Measurements from ENCODE around the gene TOE1. TPM values are rescaled to one million over a fixed set of nuclear protein-coding genes. Genes with fewer than 3 reads are reported as not detected.

The TOE1 gene
- total and polyA plus RNA-seq, 2 of the 8 experiments (the other 6 are each of a cell fraction or from before 2014, with no cell fraction given), result 15.2 to 25.8 TPM

- Histone ChIP-seq H3K79me1 (ENCODE audit: low read depth, low read length) (no peaks in the 10 kb centered on the region), H4K5ac (ENCODE audit: insufficient read length, low read depth, low read length) (no peak overlapping the region), H3K18ac (ENCODE audit: extremely low read depth, low read length) (no peak overlapping the region), H2BK5ac (ENCODE audit: low read depth, low read length) (no peak overlapping the region), H3K23ac (ENCODE audit: insufficient read length) (no peak overlapping the region), H2BK20ac (ENCODE audit: low read length) (no peak overlapping the region), H3K4ac (replicated peaks; ENCODE audit: insufficient read length, low read depth, low read length) (no peak overlapping the region), H3K9ac (replicated peaks in 1 of 4; ENCODE audit: extremely low read depth in 1 of 4, low read depth in 3 of 4, low read length in 3 of 4) (no peak overlapping the region), H4K91ac (replicated peaks; ENCODE audit: insufficient read length, low read length) (no peak overlapping the region), H3K27me3 (replicated peaks in 1 of 4; ENCODE audit: control insufficient read depth in 3 of 4, extremely low read depth in 1 of 4, insufficient read depth in 3 of 4, low read length in 3 of 4) (no peaks in the 10 kb centered on the region), H3K4me1 (replicated peaks in 1 of 4; ENCODE audit: control insufficient read depth in 3 of 4, insufficient read depth in 4 of 4, low read length in 3 of 4) (no peaks in the 10 kb centered on the region), H3K9me3 (ENCODE audit: insufficient read depth in 2 of 2, low read depth in 1 of 2, low read length in 1 of 2) (no peaks in the 10 kb centered on the region), H3K79me2 (ENCODE audit: control insufficient read depth in 1 of 2, insufficient read depth in 2 of 2, low read length in 2 of 2) (no peaks in the 10 kb centered on the region), H2AK5ac (ENCODE audit: low read depth, low read length) (no peak overlapping the region), H3K4me2 (ENCODE audit: insufficient read depth in 1 of 2, low read depth in 2 of 2, low read length in 2 of 2) (no peak overlapping the region), H3K23me2 (ENCODE audit: low read depth, low read length) (no peaks in the 10 kb centered on the region), H4K20me1 (replicated peaks in 1 of 2; ENCODE audit: control insufficient read depth in 1 of 2, insufficient read depth in 2 of 2, low read length in 2 of 2) (no peaks in the 10 kb centered on the region), H3K56ac (replicated peaks; ENCODE audit: insufficient read length, low read depth, low read length) (no peak overlapping the region), H3K4me3 (ENCODE audit: extremely low read depth in 1 of 4, insufficient read depth in 2 of 4, low read depth in 3 of 4, low read length in 4 of 4) (no peak overlapping the region), H4K8ac (ENCODE audit: extremely low read depth, insufficient read depth, low read length) (no peak overlapping the region), H3K27ac (ENCODE audit: low read depth, low read length) (0 out of 2 replicates have a peak overlapping the region, but pooled peaks have one; percentile 15), H2AFZ (ENCODE audit: low read length) (no peak overlapping the region), H2BK120ac (replicated peaks; ENCODE audit: low read depth, low read length) (no peak overlapping the region), H2BK12ac (ENCODE audit: low read depth, low read length) (no peak overlapping the region), H3K36me3 (ENCODE audit: control insufficient read depth in 2 of 4, insufficient read depth in 4 of 4, low read length in 3 of 4) (no peaks in the 10 kb centered on the region), H3K14ac (ENCODE audit: insufficient read length) (no peak overlapping the region), H2BK15ac (ENCODE audit: low read length) (no peak overlapping the region)
- WGBS, 2 experiments (ENCODE audit: extremely low coverage in 1 of 2, insufficient coverage in 1 of 2, insufficient read length in 1 of 2, insufficient replicate concordance in 2 of 2, low coverage in 1 of 2, low lambda C conversion rate in 2 of 2, missing lambda C conversion rate in 1 of 2), result 85% methylated on average over 2 of the region's 2 CpGs; no CpG with 5 or more reads in 1 of the 2 experiments
- POLR2A ChIA-PET (ENCODE audit: partially characterized antibody), result no interaction called here
- no peak for FAIRE-seq
- CTCF ChIA-PET (ENCODE audit: partially characterized antibody), result interaction anchor here (2.0 kb wide), 1 partner anchor 9 kb away, joined by 5 read pairs; no protein-coding TSS in a partner anchor
- no peak for DNase-seq (ENCODE audit: low read depth in 1 of 2, low spot score in 2 of 2)
- TF ChIP-seq POLR2AphosphoS5 (IDR thresholded peaks at IDR 0.05; ENCODE audit: low read depth, low read length) (no peak), EZH2 (IDR thresholded peaks at IDR 0.05; ENCODE audit: low read depth, low read length, severe bottlenecking) (no peak), HDAC2 (IDR thresholded peaks at IDR 0.05; ENCODE audit: borderline replicate concordance in 1 of 2, low read depth in 2 of 2, low read length in 2 of 2) (no peak), TEAD4 (IDR thresholded peaks at IDR 0.05; ENCODE audit: low read depth, low read length) (no peak), EP300 (IDR thresholded peaks at IDR 0.05; ENCODE audit: borderline replicate concordance in 1 of 2, low read depth in 2 of 2, low read length in 2 of 2) (no peak), SUZ12 (IDR thresholded peaks at IDR 0.05; ENCODE audit: low read length) (no peak), CBX5 (IDR thresholded peaks at IDR 0.05; ENCODE audit: low read depth, low read length) (no peak), POU5F1 (IDR thresholded peaks at IDR 0.05; ENCODE audit: low read depth, low read length) (no peak), RNF2 (IDR thresholded peaks at IDR 0.05; ENCODE audit: borderline replicate concordance, low read depth, low read length, missing control alignments, poor library complexity, severe bottlenecking) (no peak), POLR2A (IDR thresholded peaks at IDR 0.05; ENCODE audit: control extremely low read depth in 1 of 2, low read depth in 2 of 2, low read length in 2 of 2) (no peak), GTF2F1 (IDR thresholded peaks at IDR 0.05; ENCODE audit: borderline replicate concordance, low read depth, low read length) (no peak), SP4 (IDR thresholded peaks at IDR 0.05; ENCODE audit: low read length) (no peak), CEBPB (IDR thresholded peaks at IDR 0.05; ENCODE audit: low read depth, low read length) (no peak), BACH1 (IDR thresholded peaks at IDR 0.05; ENCODE audit: low read length) (no peak), RBBP5 (IDR thresholded peaks at IDR 0.05; ENCODE audit: borderline replicate concordance, low read depth, low read length) (no peak)
These were observed 41.3 kb downstream of the TOE1 start for GRCh38 chr1:45381243-45381642.
